GM12878 (cell line): ENCODE measurements around the gene FKBP7. TPM values are rescaled to one million over a fixed set of nuclear protein-coding genes. Genes with fewer than 3 reads are reported as not detected.

Source experiments
- ATAC-seq: fragments of 200-7000 bp; cut with Tn5 transposase; 3 replicates; pipeline ENCODE4 v1.9.1; 2020; ENCODE audit warnings: mild to moderate bottlenecking, moderate library complexity
- BruUV-seq: library from RNA; stranded (reverse); fragments of 400-500 nt; replicated peaks from 2 replicates; lab custom pipeline; 2021; lab: Mats Ljungman, UMichigan
- CTCF ChIA-PET: fragments of 300-600 bp; sonication (Branson Sonifier 250); formaldehyde crosslinking; extraction: SDS; loops from one replicate; lab custom pipeline; 2021; ENCODE audit warnings: inconsistent platforms; lab: Yijun Ruan, JAX
- POLR2A ChIA-PET: fragments of 350-600 bp; formaldehyde crosslinking; extraction: SDS; loops from one replicate; lab custom pipeline; 2021; ENCODE audit warnings: inconsistent platforms; lab: Charles Lee
- RAD21 ChIA-PET: fragments of 300-600 bp; sonication (Branson Sonifier 250); formaldehyde crosslinking; loops from one replicate; lab custom pipeline; 2023; ENCODE audit warnings: antibody characterized with exemption; ENCODE audit not compliant: unreplicated experiment; lab: Charles Lee
- SMC1A ChIA-PET: fragments of 300-600 bp; sonication (Branson Sonifier 250); formaldehyde crosslinking; loops from one replicate; lab custom pipeline; 2023; ENCODE audit not compliant: unreplicated experiment, uncharacterized antibody; lab: Charles Lee
- DNase-seq: peaks from one replicate; pipeline ENCODE4 v3.0.0-alpha.2; 2011; ENCODE audit warnings: low read depth, low spot score
- FAIRE-seq: peaks from 3 replicates; lab custom pipeline; 2011; peaks lifted over from hg19 to GRCh38; lab: Jason Lieb, UNC
- H2AFZ ChIP-seq: 2 replicates; pipeline ENCODE4 v1.6.0; 2011; ENCODE audit warnings: low read depth, low read length, control low read depth; ENCODE audit not compliant: control insufficient read depth
- H3K27ac ChIP-seq: 2 replicates; pipeline ENCODE4 v1.5.1; 2011; ENCODE audit warnings: control low read depth; ENCODE audit not compliant: control insufficient read depth, insufficient read depth
- H3K27me3 ChIP-seq, 2 experiments: replicated peaks in 1 of 2; 2 replicates each; pipeline versions ENCODE4 v1.6.0 to v1.6.1; 2011; ENCODE audit warnings: low read length in 1 of 2; ENCODE audit not compliant: control insufficient read depth in 2 of 2, insufficient read depth in 2 of 2
- H3K36me3 ChIP-seq, 2 experiments: 2 replicates each; pipeline ENCODE4 v1.5.1; 2011; ENCODE audit warnings: low read length in 1 of 2; ENCODE audit not compliant: control insufficient read depth in 2 of 2, insufficient read depth in 2 of 2
- H3K4me1 ChIP-seq: 2 replicates; pipeline ENCODE4 v1.6.1; 2011; ENCODE audit warnings: mild to moderate bottlenecking, low read length, moderate library complexity, mixed read lengths; ENCODE audit not compliant: control insufficient read depth, insufficient read depth
- H3K4me2 ChIP-seq: 2 replicates; pipeline ENCODE4 v1.6.0; 2011; ENCODE audit warnings: control low read depth; ENCODE audit not compliant: control insufficient read depth, insufficient read depth
- H3K4me3 ChIP-seq: fragments of 200-600 bp; sonication (generic); 2 replicates; pipeline ENCODE4 v1.5.1; 2016
- H3K79me2 ChIP-seq: 2 replicates; pipeline ENCODE4 v1.6.0; 2011; ENCODE audit warnings: low read length; ENCODE audit not compliant: control insufficient read depth, insufficient read depth
- H3K9ac ChIP-seq: 2 replicates; pipeline ENCODE4 v1.8.0; 2011; ENCODE audit warnings: low read length, control low read depth, mixed read lengths; ENCODE audit not compliant: control insufficient read depth, insufficient read depth
- H3K9me3 ChIP-seq: replicated peaks from 3 replicates; pipeline ENCODE4 v1.5.1; 2011; ENCODE audit warnings: mild to moderate bottlenecking, low read length; ENCODE audit not compliant: control insufficient read depth, insufficient read depth
- H4K20me1 ChIP-seq: 2 replicates; pipeline ENCODE4 v1.6.0; 2011; ENCODE audit not compliant: control insufficient read depth, insufficient read depth
- CBFB ChIP-seq: IDR thresholded peaks from 2 replicates; pipeline ENCODE4 v1.6.1; 2016; ENCODE audit warnings: antibody characterized with exemption, low read depth
- DPF2 ChIP-seq: fragments of 450-650 bp; IDR thresholded peaks from 2 replicates; pipeline ENCODE4 v1.6.1; 2017; ENCODE audit warnings: mild to moderate bottlenecking
- SREBF2 ChIP-seq: IDR thresholded peaks from 2 replicates; pipeline ENCODE4 v1.6.1; 2012; ENCODE audit warnings: mild to moderate bottlenecking, low read length
- TCF3 ChIP-seq: IDR thresholded peaks from 2 replicates; pipeline ENCODE4 v1.6.1; 2012; ENCODE audit warnings: low read depth, mild to moderate bottlenecking, low read length, borderline replicate concordance; ENCODE audit not compliant: insufficient read depth
- WGBS: methylation state at CpG from one replicate; pipeline ENCODE4 v1.1.6; 2016; ENCODE audit warnings: low lambda C conversion rate; ENCODE audit not compliant: insufficient replicate concordance, insufficient coverage; ENCODE audit errors: missing lambda C conversion rate; 5-methylcytosine and 5-hydroxymethylcytosine counted together
- in situ Hi-C: fragments of 300-500 bp; cut with MboI; formaldehyde crosslinking; loops from 9 replicates; pipeline ENCODE4 v1.14.3; 2018; ENCODE audit warnings: mixed read lengths
- intact Hi-C: fragments of 100-400 bp; cut with micrococcal nuclease; formaldehyde crosslinking; loops from one replicate; pipeline ENCODE4 v1.14.2; 2022; ENCODE audit not compliant: unreplicated experiment
- polyA plus RNA-seq, 11 experiments: library from polyadenylated mRNA; depleted of rRNA in 4 of 11; unstranded in 6 of 11; stranded (reverse) in 5 of 11; fragments of >200 nt; fragmentation: Nextera tagmentation in 4 of 11; fragmentation: Illumina TruSeq in 1 of 11; extraction: Ambion mirVana in 4 of 11; extraction: Trizol in 1 of 11; gene quantifications; 1 replicate in 1 of 11; 2 replicates in 10 of 11; pipeline versions ENCODE4 v1.2.1 to v1.2.3, GENCODE V29; 2011 to 2016; ENCODE audit warnings: inconsistent platforms in 2 of 11, missing spikeins in 2 of 11, low read depth in 1 of 11
- total RNA-seq, 4 experiments: library from RNA; depleted of rRNA in 3 of 4; stranded (reverse); fragments of >200 nt in 3 of 4; fragmentation: Illumina TruSeq in 1 of 4; extraction: Trizol in 1 of 4; gene quantifications; 2 replicates each; pipeline versions ENCODE4 v1.2.1 to v1.2.3, GENCODE V29; 2013 to 2021
- TF ChIP-seq, protein P1 (sequence below): fragments of 450-650 bp; IDR thresholded peaks from 2 replicates; pipeline ENCODE4 v1.6.1; 2016; ENCODE audit warnings: mild to moderate bottlenecking
- TF ChIP-seq, protein P2 (sequence below): fragments of 450-650 bp; IDR thresholded peaks from 2 replicates; pipeline ENCODE4 v1.6.1; 2017; ENCODE audit warnings: mild to moderate bottlenecking

FKBP7 gene
- total and polyA plus RNA-seq, 10 of the 15 experiments (the other 5 are each of a cell fraction or from before 2014, with no cell fraction given): 5.6 to 16.7 (median 12.5) TPM

GRCh38 chr2:178506949-178507348 lies 28.5 kb upstream of the FKBP7 start:
- SMC1A ChIA-PET: interaction anchor here (1.2 to 3.1 kb wide), 7 partner anchors 10 to 53 kb away, joined by 3 to 16 read pairs (median 6); no protein-coding TSS in a partner anchor
- TF ChIP-seq DPF2 (no peak), CBFB (no peak), TCF3 (no peak), SREBF2 (no peak)
- TF ChIP-seq, protein P1, sequence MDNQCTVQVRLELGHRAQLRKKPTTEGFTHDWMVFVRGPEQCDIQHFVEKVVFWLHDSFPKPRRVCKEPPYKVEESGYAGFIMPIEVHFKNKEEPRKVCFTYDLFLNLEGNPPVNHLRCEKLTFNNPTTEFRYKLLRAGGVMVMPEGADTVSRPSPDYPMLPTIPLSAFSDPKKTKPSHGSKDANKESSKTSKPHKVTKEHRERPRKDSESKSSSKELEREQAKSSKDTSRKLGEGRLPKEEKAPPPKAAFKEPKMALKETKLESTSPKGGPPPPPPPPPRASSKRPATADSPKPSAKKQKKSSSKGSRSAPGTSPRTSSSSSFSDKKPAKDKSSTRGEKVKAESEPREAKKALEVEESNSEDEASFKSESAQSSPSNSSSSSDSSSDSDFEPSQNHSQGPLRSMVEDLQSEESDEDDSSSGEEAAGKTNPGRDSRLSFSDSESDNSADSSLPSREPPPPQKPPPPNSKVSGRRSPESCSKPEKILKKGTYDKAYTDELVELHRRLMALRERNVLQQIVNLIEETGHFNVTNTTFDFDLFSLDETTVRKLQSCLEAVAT: no peak
- TF ChIP-seq, protein P2, sequence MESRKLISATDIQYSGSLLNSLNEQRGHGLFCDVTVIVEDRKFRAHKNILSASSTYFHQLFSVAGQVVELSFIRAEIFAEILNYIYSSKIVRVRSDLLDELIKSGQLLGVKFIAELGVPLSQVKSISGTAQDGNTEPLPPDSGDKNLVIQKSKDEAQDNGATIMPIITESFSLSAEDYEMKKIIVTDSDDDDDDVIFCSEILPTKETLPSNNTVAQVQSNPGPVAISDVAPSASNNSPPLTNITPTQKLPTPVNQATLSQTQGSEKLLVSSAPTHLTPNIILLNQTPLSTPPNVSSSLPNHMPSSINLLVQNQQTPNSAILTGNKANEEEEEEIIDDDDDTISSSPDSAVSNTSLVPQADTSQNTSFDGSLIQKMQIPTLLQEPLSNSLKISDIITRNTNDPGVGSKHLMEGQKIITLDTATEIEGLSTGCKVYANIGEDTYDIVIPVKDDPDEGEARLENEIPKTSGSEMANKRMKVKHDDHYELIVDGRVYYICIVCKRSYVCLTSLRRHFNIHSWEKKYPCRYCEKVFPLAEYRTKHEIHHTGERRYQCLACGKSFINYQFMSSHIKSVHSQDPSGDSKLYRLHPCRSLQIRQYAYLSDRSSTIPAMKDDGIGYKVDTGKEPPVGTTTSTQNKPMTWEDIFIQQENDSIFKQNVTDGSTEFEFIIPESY: no peak
- Histone ChIP-seq H3K36me3 (no peaks in the 10 kb centered on the region; a peak in 1 of 4 replicates), H3K9ac (no peak overlapping the region), H2AFZ (no peak overlapping the region), H3K4me1 (no peaks in the 10 kb centered on the region), H3K9me3 (no peaks in the 10 kb centered on the region), H4K20me1 (no peaks in the 10 kb centered on the region), H3K27ac (no peak overlapping the region), H3K4me2 (no peak overlapping the region; the same call in 1 of the 2 replicates), H3K79me2 (no peaks in the 10 kb centered on the region), H3K27me3 (no peaks in the 10 kb centered on the region), H3K4me3 (no peak overlapping the region)
- 96% methylated on average over 1 of the region's 1 CpG for WGBS
- no TSS peak for BruUV-seq
- DNase-seq (no peak), ATAC-seq (no peak), FAIRE-seq (no peak)
- POLR2A ChIA-PET: interaction anchor here (1.0 kb wide), 1 partner anchor 17 kb away, joined by 4 read pairs; no protein-coding TSS in a partner anchor
- intact Hi-C loops: no loop called here
- RAD21 ChIA-PET: interaction anchor here (1.0 to 1.1 kb wide), 2 partner anchors 24 to 26 kb away, joined by 3 read pairs; no protein-coding TSS in a partner anchor
- in situ Hi-C loops: no loop called here
- CTCF ChIA-PET: interaction anchor here (0.9 to 1.2 kb wide), 2 partner anchors 12 to 13 kb away, joined by 3 read pairs; no protein-coding TSS in a partner anchor
